ENCODE data around the gene CEP55.
A peak's percentile ranks its signal among the peaks of the same experiment; 100 is the strongest.
"Not testable (repeated sequence)": the region's sequence is repeated elsewhere in the genome, so short reads cannot be mapped to it uniquely, and the experiment has no call there.

Gene CEP55

DNA sequence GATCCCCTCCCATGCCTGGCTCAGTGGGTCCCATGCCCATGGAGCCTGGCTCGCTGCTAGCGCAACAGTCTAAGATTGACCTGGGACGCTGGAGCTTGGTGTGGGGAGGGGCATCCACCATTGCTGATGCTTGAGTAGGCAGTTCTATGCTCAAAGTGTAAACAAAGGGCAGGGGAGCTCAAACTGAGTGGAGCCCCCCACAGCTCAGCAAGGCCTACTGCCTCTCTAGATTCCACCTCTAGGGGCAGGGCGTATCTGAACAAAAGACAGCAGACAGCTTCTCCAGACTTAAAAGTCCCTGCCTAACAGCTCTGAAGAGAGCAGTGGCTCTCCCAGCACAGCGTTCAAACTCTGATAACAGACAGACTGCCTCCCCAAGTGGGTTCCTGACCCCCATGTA, 38.9 kb downstream of the CEP55 start:
- Histone ChIP-seq H3K9me3 (ENCODE audit: low read length) (no peaks in the 10 kb centered on the region), H3K79me2 (ENCODE audit: insufficient read depth, low read length) (no peaks in the 10 kb centered on the region), H3K4me2 (ENCODE audit: low read length) (no peak overlapping the region), H3K9me2 (ENCODE audit: low read depth, low read length) (no peaks in the 10 kb centered on the region), H3K4me1 (ENCODE audit: insufficient read depth, low read length, severe bottlenecking) (no peaks in the 10 kb centered on the region), H3K4me3 (ENCODE audit: low read depth, low read length, poor library complexity, severe bottlenecking) (no peak overlapping the region), H3K27me3 (ENCODE audit: insufficient read depth, low read length) (no peaks in the 10 kb centered on the region), H3K36me3 (ENCODE audit: insufficient read depth, low read length) (no peaks in the 10 kb centered on the region), H3K27ac (ENCODE audit: low read depth, low read length, poor library complexity, severe bottlenecking) (no peak overlapping the region), H4K20me1 (ENCODE audit: insufficient read depth, low read length) (no peaks in the 10 kb centered on the region), H2AFZ (ENCODE audit: low read length) (no peak overlapping the region), H3K9ac (ENCODE audit: low read length) (no peak overlapping the region), H3F3A (ENCODE audit: insufficient read depth, low read length) (no peaks in the 10 kb centered on the region)
- TF ChIP-seq EZH2 (IDR thresholded peaks at IDR 0.05; ENCODE audit: borderline replicate concordance, low read length) = no peak

DNA sequence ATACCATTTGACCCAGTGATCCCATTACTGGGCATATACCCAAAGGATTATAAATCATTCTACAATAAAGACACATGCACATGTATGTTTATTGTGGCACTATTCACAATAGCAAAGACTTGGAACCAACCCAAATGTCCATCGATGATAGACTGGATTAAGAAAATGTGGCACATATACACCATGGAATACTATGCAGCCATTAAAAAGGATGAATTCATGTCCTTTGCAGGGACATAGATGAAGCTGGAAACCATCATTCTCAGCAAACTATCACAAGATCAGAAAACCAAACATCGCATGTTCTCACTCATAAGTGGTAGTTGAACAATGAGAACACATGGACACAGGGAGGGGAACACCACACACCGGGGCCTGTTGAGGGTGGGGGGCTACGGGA, 44.5 kb downstream of the CEP55 start:
- H3K36me3 ChIP-seq (ENCODE audit: insufficient read depth, low read length); H3K4me2 ChIP-seq (ENCODE audit: low read length); H4K20me1 ChIP-seq (ENCODE audit: insufficient read depth, low read length); H2AFZ ChIP-seq (ENCODE audit: low read length); H3K9me2 ChIP-seq (ENCODE audit: low read depth, low read length); H3K27me3 ChIP-seq (ENCODE audit: insufficient read depth, low read length); H3K9me3 ChIP-seq (ENCODE audit: low read length); H3K79me2 ChIP-seq (ENCODE audit: insufficient read depth, low read length); H3F3A ChIP-seq (ENCODE audit: insufficient read depth, low read length); H3K4me1 ChIP-seq (ENCODE audit: insufficient read depth, low read length, severe bottlenecking); H3K27ac ChIP-seq (ENCODE audit: low read depth, low read length, poor library complexity, severe bottlenecking); H3K4me3 ChIP-seq (ENCODE audit: low read depth, low read length, poor library complexity, severe bottlenecking); H3K9ac ChIP-seq (ENCODE audit: low read length): not testable (repeated sequence)

DNA sequence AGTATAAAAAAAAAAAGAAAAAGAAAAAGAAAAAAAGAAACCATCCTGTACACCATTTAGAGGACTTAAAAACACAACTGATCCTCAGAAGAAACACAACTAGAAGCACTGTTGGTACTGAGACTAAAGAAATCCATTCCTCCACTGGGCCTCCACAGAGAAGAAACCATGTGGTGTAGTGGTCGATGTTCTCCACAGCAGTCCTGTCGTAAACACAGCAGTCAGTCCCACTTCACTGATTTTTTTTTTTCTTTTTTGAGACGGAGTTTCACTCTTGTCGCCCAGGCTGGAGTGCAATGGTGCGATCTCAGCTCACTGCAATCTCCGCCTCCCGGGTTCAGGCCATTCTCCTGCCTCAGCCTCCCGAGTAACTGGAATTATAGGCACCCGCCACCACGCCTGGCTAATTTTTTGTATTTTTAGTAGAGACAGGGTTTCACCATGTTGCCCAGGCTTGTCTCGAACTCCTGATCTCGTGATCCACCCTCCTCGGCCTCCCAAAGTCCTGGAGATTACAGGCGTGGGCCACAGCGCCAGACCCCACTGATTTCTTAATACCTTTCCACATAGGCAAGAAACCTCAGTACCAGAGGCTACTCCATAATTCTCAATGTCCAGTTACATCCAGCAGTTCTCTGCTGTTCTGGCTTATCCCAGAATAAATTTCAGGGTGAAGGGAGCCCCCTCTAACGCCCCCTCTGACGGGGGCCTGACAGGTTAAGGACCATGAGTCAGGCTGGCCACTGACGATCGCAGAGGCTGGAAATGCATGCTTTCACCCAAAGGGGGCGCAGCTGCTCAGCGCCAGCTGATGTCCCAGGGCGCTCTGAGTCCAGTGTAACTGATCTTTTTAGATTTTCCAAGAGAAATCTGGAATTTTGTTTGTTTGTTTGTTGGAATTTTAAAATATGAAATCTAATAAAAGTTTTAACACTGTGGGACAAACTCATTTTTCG, 45.3 kb downstream of the CEP55 start:
- TF ChIP-seq, protein P1, sequence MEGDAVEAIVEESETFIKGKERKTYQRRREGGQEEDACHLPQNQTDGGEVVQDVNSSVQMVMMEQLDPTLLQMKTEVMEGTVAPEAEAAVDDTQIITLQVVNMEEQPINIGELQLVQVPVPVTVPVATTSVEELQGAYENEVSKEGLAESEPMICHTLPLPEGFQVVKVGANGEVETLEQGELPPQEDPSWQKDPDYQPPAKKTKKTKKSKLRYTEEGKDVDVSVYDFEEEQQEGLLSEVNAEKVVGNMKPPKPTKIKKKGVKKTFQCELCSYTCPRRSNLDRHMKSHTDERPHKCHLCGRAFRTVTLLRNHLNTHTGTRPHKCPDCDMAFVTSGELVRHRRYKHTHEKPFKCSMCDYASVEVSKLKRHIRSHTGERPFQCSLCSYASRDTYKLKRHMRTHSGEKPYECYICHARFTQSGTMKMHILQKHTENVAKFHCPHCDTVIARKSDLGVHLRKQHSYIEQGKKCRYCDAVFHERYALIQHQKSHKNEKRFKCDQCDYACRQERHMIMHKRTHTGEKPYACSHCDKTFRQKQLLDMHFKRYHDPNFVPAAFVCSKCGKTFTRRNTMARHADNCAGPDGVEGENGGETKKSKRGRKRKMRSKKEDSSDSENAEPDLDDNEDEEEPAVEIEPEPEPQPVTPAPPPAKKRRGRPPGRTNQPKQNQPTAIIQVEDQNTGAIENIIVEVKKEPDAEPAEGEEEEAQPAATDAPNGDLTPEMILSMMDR (IDR thresholded peaks at IDR 0.05; ENCODE audit: low read length) = peak; percentile 50; the same call in 1 of the 2 replicates
- TF ChIP-seq EZH2 (IDR thresholded peaks at IDR 0.05; ENCODE audit: borderline replicate concordance, low read length) = no peak

DNA sequence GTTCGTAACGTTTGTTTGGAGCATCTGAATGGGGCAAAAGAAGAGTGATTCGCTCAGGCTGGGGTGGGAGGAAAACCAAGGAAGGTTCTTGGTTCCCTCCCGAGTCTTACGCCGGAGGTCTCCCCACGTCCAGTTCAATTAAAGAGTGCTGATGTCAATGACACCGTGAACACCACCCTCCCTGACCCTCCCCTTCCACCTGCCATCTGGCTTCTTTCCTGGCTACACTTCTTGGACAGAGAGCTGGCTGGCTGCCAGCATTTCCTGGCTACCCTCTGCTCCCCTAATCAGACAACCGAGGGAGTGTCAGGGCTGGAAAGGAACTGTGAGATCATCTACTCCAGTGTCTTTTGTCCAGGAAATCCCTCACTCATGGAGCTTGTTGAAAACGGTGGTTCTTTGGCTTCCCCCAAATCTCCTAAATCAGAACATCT, 46.0 kb downstream of the CEP55 start:
- Histone ChIP-seq H3K9ac (ENCODE audit: low read length) (no peak overlapping the region), H2AFZ (ENCODE audit: low read length) (no peak overlapping the region), H3K79me2 (ENCODE audit: insufficient read depth, low read length) (no peaks in the 10 kb centered on the region), H4K20me1 (ENCODE audit: insufficient read depth, low read length) (no peaks in the 10 kb centered on the region), H3K27me3 (ENCODE audit: insufficient read depth, low read length) (no peaks in the 10 kb centered on the region), H3K4me1 (ENCODE audit: insufficient read depth, low read length, severe bottlenecking) (no peaks in the 10 kb centered on the region), H3K4me2 (ENCODE audit: low read length) (no peak overlapping the region), H3K9me2 (ENCODE audit: low read depth, low read length) (no peaks in the 10 kb centered on the region), H3F3A (ENCODE audit: insufficient read depth, low read length) (no peaks in the 10 kb centered on the region), H3K9me3 (ENCODE audit: low read length) (no peaks in the 10 kb centered on the region), H3K27ac (ENCODE audit: low read depth, low read length, poor library complexity, severe bottlenecking) (no peak overlapping the region), H3K4me3 (ENCODE audit: low read depth, low read length, poor library complexity, severe bottlenecking) (no peak overlapping the region), H3K36me3 (ENCODE audit: insufficient read depth, low read length) (no peaks in the 10 kb centered on the region)
- TF ChIP-seq EZH2 (IDR thresholded peaks at IDR 0.05; ENCODE audit: borderline replicate concordance, low read length) = no peak
- TF ChIP-seq, protein P1 (IDR thresholded peaks at IDR 0.05; ENCODE audit: low read length) = no peak

More for the DNA sequence above, 45.3 kb downstream of the CEP55 start:
- Histone ChIP-seq H3K9me3 (ENCODE audit: low read length) (no peaks in the 10 kb centered on the region), H3K9me2 (ENCODE audit: low read depth, low read length) (no peaks in the 10 kb centered on the region), H3K79me2 (ENCODE audit: insufficient read depth, low read length) (no peaks in the 10 kb centered on the region), H3K36me3 (ENCODE audit: insufficient read depth, low read length) (no peaks in the 10 kb centered on the region), H3K9ac (ENCODE audit: low read length) (no peak overlapping the region), H3K27me3 (ENCODE audit: insufficient read depth, low read length) (no peaks in the 10 kb centered on the region), H3F3A (ENCODE audit: insufficient read depth, low read length) (no peaks in the 10 kb centered on the region), H3K4me2 (ENCODE audit: low read length) (no peak overlapping the region), H3K4me1 (ENCODE audit: insufficient read depth, low read length, severe bottlenecking) (no peaks in the 10 kb centered on the region), H3K27ac (ENCODE audit: low read depth, low read length, poor library complexity, severe bottlenecking) (no peak overlapping the region), H3K4me3 (ENCODE audit: low read depth, low read length, poor library complexity, severe bottlenecking) (no peak overlapping the region), H2AFZ (ENCODE audit: low read length) (no peak overlapping the region), H4K20me1 (ENCODE audit: insufficient read depth, low read length) (no peaks in the 10 kb centered on the region)

DNA sequence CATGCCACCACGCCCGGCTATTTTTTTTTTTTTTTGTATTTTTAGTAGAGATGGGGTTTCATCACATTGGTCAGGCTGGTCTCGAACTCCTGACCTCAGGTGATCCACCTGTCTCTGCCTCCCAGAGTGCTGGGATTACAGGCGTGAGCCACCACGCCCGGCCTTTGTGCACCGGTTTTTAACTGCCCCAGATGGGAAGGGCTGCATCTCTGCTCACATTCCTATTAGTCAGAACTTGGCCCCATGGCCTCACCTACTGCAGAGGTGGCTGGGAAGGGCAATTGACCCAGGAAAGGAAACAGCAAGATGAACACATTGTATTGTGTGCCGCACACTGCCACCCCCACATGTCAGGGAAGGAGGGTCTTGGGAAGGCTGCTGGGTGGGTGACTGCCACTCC, 50.6 kb downstream of the CEP55 start:
- not testable (repeated sequence) for H4K20me1 ChIP-seq (ENCODE audit: insufficient read depth, low read length); H3K9me3 ChIP-seq (ENCODE audit: low read length)

More for the DNA sequence above, 50.6 kb downstream of the CEP55 start:
- not testable (repeated sequence) for H3K79me2 ChIP-seq (ENCODE audit: insufficient read depth, low read length); H3K27ac ChIP-seq (ENCODE audit: low read depth, low read length, poor library complexity, severe bottlenecking); H3K27me3 ChIP-seq (ENCODE audit: insufficient read depth, low read length); H3K4me3 ChIP-seq (ENCODE audit: low read depth, low read length, poor library complexity, severe bottlenecking); H3K9me2 ChIP-seq (ENCODE audit: low read depth, low read length); H3K4me2 ChIP-seq (ENCODE audit: low read length); H3K9ac ChIP-seq (ENCODE audit: low read length); H3F3A ChIP-seq (ENCODE audit: insufficient read depth, low read length); H2AFZ ChIP-seq (ENCODE audit: low read length); H3K36me3 ChIP-seq (ENCODE audit: insufficient read depth, low read length); H3K4me1 ChIP-seq (ENCODE audit: insufficient read depth, low read length, severe bottlenecking)

Measured in OCI-LY1 (cell line).